ENCODE results near the gene APBB1.
A peak's percentile ranks its signal among the peaks of the same experiment; 100 is the strongest.

APBB1 gene

DNA sequence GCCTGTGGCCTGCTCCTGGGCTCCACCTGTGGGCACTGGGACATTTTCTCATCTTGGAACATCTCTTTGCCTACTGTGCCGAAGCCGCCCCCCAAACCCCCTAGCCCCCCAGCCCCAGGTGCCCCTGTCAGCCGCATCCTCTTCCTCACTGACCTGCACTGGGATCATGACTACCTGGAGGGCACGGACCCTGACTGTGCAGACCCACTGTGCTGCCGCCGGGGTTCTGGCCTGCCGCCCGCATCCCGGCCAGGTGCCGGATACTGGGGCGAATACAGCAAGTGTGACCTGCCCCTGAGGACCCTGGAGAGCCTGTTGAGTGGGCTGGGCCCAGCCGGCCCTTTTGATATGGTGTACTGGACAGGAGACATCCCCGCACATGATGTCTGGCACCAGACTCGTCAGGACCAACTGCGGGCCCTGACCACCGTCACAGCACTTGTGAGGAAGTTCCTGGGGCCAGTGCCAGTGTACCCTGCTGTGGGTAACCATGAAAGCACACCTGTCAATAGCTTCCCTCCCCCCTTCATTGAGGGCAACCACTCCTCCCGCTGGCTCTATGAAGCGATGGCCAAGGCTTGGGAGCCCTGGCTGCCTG is 27.3 kb downstream of the APBB1 start:
- no peak for DNase-seq

- DNase-seq, result peak in 1 of 14 donors; percentile 56
Measured at GRCh38 chr11:6390718-6391469, 28.0 kb downstream of the APBB1 start.

DNA sequence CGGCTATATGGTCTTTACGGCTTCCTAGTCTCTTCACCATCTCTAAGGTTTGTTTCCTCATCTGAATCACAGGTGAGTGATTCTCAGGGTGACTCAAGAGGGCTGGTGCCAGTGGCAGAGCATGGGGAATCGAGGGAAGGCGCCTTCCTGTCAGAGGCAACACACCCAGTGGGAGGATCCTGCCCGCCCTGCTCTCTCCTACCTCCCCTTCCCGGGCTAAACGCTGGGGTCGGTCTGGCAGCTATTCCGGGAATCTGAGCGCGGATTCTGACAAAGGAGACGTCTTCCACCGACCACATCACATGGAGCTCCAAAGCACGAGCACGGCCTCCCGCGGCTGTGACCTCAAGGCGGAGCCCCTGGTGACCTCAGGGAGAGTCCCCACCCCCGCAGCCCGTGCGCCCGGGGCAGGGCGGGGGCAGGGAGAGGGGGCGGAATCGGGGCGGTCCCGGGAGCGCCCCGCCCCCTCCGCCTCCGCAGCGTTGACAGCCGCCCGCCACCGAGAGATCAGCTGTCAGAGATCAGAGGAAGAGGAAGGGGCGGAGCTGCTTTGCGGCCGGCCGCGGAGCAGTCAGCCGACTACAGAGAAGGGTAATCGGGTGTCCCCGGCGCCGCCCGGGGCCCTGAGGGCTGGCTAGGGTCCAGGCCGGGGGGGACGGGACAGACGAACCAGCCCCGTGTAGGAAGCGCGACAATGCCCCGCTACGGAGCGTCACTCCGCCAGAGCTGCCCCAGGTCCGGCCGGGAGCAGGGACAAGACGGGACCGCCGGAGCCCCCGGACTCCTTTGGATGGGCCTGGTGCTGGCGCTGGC is 28.8 kb downstream of the APBB1 start, which contains the start of gene SMPD1:
Gene SMPD1, plus strand, starts transcription at position 570 of the 813 bp plus-strand sequence. Its CDS starts 125 bp downstream, at position 695.
- peak; percentile 59 to 97 (median 90) for DNase-seq

DNA sequence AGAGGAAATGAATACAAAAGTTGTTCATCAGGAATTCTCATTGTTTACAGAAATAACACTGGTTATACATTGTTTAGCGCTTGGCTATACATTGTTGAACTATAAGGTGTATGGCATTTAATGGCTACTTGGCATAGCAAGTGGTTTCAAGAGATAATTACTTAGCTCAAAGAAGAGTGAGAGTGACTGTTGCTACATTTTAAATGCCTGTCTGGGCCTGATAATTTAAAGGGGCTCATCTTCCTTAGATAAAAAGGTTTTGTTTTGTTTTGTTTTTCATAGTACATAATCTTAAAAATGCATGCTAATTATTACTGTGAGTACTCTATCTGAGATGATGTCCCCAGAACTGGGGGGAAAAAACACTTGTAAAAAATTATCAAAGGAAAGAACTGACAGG is 30.1 kb downstream of the APBB1 start:
- DNase-seq, result no peak

DNA sequence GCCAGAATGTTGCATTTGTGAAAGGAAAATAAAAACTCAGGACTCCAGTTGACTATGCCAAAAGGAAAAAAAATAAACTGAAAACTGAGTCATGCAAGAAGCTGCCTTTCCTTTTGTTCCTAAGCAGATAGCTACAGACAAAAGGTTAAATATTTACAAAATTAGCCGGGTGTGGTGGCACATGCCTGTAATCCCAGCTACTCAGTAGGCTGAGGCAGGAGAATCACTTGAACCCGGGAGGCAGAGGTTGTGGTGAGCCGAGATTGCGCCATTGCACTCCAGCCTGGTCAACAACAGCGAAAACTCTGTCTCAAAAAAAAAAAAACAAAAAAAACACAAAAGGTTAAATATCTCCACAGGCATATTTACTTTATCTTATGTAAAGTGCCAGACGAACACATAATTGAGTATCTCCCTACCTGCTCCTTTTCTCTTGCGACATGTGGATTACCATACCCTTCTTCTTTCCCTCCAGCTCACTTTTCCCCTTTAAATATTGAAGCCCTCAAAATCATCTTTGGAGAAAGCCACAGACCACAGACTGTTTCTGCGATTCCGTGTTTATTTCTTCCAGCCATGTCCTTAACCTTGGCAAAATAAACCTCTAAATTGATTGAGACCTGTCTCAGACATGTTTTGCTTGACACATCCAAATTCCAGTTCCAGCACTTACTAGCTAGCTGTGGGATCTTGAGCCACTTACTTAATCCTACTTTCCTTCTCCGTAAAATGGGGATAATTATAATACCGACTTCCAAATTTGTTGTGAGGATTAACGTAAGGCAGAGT is 30.9 kb downstream of the APBB1 start:
- no peak for DNase-seq

GRCh38 chr11:6385046-6385777 is 33.7 kb downstream of the APBB1 start:
- no peak for DNase-seq

DNA sequence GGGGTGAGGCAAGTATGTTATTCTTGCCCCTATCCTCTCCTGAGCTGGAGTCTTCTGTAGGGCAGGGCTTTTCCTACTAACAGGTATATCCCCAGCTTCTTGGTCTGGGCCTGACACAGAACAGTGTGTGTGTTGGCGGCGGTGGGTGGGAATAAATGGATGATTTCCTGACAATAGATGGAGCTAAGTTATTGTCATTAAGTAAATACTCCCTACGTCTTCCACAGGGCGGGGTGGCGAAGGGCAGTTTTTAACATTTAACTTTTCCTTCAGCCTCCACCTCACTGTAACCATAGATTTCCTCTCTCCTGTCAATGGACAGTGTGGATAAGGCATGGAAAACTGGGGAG is 40.3 kb downstream of the APBB1 start:
- DNase-seq, result no peak

- DNase-seq, result no peak
Measured at GRCh38 chr11:6377902-6378639, 40.8 kb downstream of the APBB1 start.

GRCh38 chr11:6371825-6372224 is 47.1 kb downstream of the APBB1 start:
- no peak for DNase-seq

DNA sequence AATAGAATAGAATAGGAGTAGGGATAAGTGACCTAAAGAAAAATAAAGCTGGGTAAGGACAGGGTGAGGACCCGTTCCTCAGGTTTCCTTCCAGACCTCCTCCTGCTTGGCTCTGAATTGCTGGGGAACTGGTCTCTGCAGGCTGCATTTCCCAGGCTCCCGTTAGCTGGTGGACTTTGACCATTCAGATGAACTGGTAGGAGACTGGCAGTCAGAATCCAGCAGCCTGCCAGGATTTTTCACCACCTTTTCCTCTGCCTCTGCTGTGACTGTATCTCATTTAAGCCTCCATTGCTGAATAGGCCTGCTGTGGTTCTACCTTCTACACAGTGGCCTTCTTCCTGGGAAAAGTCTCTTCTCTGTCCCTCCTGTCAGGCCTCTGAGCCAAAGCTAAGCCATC is 53.2 kb downstream of the APBB1 start:
- no peak for DNase-seq

DNA sequence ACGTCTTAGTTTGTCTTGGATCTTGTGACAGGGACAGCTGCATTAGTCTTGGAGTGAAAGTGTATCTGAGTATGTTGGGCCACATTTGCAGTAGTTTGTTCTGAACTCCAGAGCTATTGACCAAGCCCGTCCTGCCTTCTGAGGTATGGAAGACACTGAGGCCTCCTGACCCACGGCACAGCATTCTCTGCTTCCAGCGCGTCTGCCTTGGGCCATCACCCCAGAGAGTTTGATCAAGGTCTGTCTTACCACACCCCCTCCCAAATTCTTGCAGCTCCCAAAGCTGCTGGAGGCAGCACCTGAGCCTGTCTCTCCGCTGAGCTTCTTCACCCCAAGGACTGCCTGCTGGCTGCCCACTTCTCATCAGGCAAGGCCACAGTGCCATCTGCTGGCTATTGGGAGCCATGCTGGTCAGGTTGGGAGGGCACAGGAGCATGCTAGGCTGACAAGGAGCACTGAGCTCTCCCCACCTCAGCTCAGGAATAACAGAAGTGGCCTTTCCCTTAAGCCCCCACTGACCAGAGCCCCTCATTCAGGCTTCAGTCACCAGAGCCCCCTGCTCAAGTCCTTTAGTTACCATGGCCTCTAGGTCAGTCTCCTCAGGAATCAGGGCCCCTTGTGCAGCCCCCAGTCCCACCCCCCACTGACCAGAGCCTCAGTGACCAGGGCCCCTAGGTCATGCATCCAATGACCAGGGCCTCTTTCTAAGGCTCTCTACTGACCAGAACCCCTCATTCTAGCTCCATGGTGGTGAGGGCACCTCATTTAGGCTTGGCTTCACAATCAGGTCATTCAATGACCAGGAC is 55.8 kb downstream of the APBB1 start:
- peak in 12 of 14 donors; percentile 3 to 73 (median 25) for DNase-seq

- no peak for DNase-seq
Measured at GRCh38 chr11:6362185-6362872, 56.6 kb downstream of the APBB1 start.

GRCh38 chr11:6360183-6360582 is 58.7 kb downstream of the APBB1 start:
- DNase-seq, result no peak

DNA sequence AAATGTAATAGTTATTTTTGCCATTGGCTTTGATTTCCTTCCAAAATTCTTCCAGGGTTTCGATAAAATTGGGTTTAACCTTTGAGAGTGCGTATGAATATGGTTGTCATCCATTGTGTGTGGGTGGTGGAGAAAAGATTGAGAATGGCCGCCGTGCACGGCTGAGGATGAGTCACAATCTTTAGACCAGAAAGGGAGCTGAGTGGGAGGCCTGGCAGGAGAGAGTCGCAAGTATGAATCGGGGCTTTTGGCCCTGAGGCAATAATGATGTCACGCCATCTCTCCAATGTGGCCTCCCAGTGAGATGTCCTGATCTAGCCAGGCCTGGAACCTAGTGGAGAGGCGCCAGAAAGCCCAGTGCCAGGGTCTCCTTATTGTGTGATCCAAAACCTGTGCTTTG is 61.7 kb downstream of the APBB1 start:
- peak in 2 of 14 donors; percentile 26 to 50 for DNase-seq

DNA sequence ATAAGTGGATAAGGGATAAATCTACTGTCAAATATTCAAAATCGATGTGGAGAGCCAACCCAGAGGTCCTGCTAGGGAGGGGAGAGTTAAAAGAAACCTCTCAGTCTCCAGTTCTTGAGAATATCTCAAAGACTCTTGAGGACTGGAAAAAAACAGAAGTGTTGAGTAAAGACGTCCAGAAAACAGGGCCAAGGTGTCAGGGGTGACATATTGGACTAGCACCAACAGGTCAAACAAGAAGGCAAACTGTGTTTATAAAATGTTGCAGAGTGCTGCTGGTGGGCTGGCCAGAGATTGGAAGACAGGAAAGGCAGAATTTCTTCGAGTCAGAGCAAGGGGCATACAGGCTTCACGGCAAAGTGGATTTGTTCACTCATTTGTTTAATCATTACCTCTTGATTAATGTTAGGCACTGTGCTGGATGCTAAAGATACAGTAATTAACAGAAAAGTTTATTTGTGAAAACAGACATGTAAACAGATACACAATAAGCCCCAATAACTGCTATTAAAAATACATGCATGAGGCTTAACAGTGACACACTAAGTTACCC is 62.3 kb downstream of the APBB1 start:
- DNase-seq, result no peak

DNA sequence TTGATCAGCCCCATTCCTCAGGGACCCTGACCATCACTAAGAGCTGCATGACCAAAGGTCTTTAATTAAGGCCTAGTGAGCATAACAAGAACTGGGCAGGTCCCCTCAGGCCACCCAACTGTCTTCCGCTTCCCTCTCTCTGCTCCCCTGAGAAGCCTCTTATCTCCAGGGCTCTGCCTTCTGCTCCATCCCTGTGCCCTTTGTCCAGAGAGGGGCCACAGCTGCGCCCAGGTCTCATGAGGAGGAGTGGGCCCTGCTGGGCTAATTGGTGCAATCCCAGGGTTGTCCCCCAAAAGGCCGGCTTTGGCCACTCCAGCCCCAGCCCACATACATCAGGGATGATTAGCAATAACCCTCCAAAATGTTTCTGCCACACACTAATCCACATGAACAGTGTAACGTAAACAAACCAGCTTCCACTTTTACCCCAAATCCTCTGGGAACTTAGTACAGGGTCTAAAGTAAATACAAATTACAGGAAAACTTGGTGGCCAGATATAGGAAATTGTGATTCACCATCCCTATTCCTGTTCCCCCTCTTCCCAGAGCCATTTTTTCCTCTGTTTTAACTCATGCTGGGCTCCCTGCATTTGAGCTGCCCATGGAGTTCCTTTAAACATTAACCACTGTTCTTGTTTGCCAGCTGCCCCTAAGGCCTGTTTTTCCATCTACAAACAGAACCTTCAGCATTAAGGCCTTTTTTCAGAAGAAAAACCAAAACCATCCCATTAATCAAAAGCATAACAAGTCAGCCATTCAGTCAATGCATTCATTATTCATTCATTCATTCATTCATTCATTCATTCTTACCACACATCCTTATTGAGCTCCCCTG is 64.0 kb downstream of the APBB1 start:
- no peak for DNase-seq

DNA sequence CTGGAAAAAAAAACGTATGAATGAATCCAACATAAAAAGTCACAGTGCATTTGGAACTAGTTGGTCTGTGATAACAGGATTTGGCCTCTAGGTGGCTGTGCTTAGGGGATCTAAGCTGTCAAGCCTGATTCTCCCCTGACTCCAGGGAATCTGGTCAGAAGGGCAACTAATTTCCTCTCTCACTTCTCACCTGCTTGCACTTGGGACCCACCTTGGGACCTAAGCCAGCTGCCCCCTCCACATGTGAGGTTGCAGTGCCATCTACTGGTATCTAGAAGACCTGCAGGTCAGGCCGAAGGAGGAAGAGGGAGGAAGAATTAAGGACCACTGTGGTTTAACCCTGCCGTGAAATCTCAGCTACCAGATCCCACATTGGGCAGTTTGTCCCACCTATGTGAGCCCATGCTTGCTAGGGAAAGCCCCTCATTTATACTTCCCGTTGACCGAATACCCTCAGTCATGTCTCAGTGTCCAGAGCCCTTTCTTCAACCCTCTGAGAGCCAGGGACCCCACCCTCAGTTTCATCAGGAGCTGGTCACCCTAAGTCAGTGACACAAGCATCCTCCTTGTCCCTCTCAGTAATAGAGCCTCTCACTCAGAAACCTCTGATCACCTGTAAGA is 65.4 kb downstream of the APBB1 start:
- peak in 7 of 14 donors; percentile 3 to 32 (median 10) for DNase-seq

Measured in C1 segment of cervical spinal cord (tissue), 14 donors.